Cortex of kidney (tissue), 1 donor: ENCODE data around the gene POU2AF1.

Source experiments
- DNase-seq: peaks from one replicate; lab custom pipeline; 2025; lab: John Stamatoyannopoulos, UW

POU2AF1 gene

GRCh38 chr11:111386611-111387150 is 7.6 kb upstream of the POU2AF1 start:
- no peak for DNase-seq

DNA sequence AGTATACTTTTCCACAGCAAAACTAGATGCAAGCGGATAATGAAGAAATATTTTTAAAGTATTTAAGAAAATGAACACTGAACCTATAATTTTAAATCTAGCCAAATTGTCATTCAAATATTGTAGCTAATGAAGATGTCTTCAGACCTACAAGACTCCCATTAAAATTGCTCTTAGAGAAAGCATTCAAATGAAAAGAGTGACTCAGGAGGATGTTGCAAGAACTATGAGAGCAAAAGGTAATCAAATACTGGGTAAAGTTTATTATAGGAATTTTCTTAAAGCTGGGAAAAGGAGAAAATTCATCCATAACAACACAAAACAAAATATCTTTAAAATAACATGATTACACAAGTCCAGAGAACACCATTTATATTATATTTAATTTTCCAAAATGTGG is 5.4 kb upstream of the POU2AF1 start:
- DNase-seq: no peak

DNA sequence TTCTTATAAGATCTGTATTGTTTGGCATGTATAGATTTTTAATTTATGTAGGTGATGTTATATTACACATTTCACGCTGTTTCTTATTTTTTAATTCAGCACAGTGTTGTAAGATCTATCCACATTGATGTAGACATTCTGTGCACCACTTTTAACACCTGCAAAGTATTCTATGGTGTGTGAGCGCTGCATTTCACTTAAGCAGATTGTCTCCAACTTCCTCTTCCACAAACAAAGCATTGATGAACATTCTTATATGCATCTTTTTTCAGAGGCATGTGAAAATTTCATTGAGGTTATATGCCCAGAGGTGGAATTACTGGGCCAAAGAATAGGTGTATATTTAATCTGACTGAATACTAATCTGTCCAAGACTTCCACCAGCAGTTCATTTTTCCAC is 3.4 kb upstream of the POU2AF1 start:
- DNase-seq: no peak

GRCh38 chr11:111379602-111380136 is 594 bp upstream of the POU2AF1 start:
- DNase-seq: no peak

DNA sequence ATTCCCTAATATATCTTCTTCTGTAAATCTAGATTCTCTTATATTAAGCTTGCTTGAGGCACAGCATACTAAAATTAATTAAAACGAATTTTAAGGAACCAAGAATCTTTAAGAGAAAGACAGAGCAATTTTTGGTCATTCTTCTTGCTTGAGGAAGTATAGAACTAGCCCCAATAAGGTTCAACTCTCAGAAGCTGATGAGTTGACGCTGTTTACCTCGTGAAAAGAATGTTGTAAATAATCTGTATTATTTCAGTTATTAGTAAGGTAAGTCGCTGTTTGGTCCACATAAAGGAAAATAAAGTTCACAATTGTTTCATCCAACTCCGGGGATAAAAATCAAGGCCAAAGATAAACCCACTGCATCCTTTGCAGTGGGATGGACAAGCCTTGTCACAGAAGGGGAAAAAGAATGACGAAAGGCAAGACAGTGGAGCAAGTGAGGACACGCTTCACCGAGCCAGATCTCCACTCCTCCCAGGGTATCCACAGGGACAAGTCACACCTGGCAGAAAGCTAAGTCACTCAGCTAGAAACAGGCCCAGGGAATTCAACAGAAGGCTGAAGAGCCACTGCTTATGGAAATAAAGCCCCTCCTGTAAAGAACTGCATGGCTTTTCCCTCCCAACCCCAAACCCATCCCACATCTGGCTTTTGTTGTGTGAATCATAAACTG is 752 bp downstream of the POU2AF1 start:
- no peak for DNase-seq

- DNase-seq: no peak
Measured at GRCh38 chr11:111376181-111376871, 2.7 kb downstream of the POU2AF1 start.

- DNase-seq: no peak
Measured at GRCh38 chr11:111373590-111373989, 5.5 kb downstream of the POU2AF1 start.

GRCh38 chr11:111372538-111372937 is 6.5 kb downstream of the POU2AF1 start:
- DNase-seq: no peak

GRCh38 chr11:111370902-111371578 is 8.0 kb downstream of the POU2AF1 start:
- no peak for DNase-seq

- DNase-seq: no peak
Measured at GRCh38 chr11:111370270-111370901, 8.7 kb downstream of the POU2AF1 start.

DNA sequence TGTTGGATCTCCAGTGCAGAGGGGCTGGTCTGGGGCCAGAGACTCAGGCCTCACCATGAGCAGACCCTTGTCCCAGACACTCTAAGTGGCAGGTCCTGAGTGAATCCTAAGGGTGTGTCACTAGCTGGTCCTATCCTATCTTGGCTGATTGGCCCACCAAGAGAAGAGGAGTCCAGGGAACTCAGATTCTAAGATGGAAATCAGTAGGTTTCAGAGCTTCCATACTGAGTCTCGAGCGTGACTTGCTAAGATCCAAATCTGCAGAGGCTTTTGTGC is 10.9 kb downstream of the POU2AF1 start:
- DNase-seq: no peak

DNA sequence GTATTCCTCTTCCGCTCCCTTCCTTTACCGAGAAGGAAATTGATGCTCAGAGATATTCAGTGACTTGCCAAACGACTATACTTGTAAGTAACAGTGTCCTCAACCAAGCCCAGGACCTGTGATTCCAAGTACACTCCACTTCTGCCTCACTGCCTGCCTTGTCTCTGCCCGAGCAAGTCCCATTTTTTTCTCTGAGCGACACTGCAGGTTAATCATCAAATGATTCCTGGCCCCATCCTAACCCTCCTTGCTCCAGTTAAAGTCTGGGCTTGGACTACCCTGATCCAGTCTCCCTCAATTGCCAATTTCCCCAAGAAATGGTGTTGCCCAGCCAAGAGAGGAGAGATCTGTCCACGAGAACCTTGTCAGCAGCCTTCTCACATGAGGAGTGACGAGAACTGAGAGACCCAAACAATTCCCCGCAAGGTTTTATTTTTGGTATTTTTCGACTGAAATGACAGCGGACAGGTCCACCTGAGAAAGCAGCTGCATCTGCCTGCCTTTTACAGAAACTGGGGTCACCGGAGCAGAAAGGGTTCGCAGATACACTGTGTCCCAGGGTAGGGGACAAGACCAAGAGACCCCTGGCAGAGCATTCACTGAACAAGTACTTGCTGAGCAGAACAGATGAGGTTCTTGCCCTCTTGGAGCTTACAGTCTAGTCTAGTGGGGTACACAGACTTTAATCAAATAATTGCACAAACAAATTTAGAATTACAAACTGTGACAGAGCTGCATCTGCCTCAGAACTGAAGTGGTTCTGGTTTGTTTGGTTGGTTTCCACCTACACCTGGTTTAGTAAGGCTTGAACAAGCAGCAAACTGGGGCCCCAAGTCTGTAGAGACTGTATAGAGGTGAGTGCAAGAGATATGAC is 11.4 kb downstream of the POU2AF1 start:
- DNase-seq: no peak

DNA sequence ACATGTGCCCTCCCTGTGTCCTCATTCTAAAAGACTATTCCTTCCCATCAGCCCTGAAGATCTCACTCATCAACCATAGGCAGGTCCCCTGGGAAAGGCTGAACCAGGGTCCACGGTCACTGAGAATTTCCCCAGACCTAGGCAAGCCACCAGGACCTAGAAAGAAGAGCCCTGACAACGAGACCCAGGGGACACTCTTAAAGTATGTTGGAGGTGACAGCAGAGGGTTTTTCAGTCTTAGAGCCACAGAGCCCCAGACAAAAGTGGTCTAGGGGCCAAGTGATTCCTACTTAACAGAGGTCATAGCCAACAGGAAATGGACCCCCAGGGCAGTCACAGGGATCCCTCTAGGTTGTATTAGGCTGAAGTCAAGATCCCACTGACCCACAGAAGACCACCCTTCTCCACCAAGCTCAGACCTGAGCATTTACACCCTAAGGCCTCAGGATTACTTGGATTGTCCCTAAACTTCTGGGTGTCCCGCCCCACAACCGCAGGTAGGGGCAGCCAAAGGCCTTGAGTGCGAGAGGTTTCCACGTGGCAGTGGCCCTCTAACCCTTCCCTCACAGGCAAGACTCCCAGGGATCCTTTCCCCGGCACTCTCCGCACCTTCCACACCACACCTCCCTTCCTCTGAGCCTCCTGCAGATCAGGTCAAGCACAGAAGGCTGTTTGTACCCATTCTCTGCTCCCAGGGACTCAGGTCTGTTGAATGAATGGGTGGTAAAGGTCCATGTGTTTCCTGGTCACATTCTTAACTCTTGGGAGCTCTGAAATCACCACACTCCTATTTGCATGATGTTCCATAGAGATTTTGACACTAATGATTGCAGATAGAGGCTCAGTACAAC is 12.3 kb downstream of the POU2AF1 start:
- DNase-seq: no peak

GRCh38 chr11:111365722-111366559 is 13.1 kb downstream of the POU2AF1 start:
- DNase-seq: no peak

DNA sequence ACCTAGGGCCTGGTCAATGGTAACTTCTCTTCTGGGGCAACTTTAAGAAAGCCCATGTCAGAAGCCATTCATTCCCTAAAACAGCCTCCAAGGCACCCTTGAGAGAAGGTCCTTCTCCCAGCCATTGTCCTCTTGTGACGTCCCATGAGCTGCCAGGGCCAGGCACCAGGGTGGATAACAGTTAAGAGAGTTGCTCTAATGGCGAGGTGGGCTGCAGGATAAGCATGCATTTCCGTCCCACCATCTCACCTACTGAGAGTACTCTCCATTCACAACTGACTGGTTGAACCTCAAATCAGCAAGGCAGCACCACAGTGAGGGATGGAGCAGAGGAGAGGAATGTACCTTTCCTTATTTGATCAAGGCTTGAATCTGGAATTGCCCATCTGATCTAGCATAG is 14.6 kb downstream of the POU2AF1 start:
- DNase-seq: no peak

DNA sequence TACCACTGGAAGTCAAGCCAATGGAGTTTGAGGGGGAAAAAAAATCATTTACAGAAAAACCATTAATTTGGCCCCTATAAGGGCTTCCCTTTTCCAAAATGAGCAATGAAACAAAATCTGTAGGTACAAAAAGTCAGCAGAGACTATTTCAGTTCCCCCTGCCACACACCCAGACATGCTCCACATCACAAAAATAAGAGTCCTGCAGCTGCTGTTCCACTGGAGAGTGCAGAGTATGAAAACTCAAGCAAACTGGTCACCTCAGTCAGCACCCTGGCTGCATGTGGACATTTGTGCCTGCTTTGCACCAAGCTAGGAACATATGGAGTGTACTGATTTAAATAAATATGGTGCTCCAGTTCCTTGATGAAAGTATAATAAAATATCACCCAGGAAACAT is 15.1 kb downstream of the POU2AF1 start:
- DNase-seq: no peak

DNA sequence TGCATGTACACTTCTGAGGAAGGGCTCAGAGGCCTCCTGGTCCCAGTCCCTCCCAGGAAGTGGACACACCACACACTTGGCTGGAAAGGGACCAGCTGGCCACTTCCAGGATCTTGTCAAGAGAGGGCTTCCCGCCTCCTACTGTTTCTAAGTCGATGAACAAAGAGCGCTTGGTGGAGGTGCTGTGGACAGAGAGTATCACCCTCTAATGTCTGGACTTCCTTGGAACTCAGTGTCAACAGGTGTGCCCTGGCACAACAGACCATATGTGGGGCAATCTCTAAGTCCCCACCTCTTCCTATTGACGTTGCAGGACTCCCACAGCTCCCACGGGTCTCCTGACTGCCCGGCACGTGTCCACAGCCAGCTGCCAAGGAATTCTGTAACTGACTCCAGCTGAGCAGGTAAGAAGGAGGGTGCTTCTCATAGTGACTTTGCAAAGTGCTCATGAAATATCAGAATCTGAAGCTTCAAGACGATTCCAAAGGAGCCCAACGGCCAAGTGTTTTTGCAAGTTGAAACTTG is 16.1 kb downstream of the POU2AF1 start:
- DNase-seq: no peak

GRCh38 chr11:111361874-111362273 is 17.2 kb downstream of the POU2AF1 start:
- DNase-seq: no peak

DNA sequence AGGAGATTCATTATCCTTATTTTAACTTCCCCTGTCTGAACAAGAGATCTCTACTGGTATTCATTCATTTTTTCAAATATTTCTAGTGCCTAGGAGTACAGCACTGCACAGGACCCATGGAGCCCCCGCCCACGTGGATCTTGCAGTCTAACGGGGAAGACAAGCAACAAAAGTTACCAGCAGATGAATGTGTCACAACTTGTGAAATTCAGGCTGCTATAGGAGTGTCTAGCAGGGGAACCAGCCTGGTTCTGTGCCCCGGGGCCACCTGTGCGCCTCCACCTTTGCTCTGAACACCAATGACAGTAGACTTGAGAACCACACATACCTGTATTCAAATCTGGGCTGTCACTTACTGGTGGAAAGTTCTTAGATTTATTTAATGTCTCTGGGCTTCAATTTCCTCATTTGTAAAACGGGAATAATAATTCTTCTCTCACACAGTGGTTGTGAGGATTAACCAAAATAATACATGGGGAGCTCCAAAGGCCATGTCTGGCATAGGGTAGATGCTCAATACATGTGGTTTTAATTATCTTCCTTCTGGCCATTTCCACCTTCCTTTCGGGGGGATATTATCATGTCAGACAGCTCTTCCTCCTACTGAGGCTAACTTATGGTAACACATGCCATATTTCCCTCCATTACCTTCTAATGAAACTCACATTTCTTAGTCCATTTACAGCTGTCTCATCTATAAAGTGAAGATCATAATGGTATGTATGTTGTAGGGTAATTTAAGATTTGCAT is 17.8 kb downstream of the POU2AF1 start:
- DNase-seq: no peak
